Endothelial cell of umbilical vein (primary cell): Measurements from ENCODE around the gene DPY19L3. TPM values are rescaled to one million over a fixed set of nuclear protein-coding genes. Genes with fewer than 3 reads are reported as not detected.

Source experiments
- BruUV-seq: library from RNA; stranded (reverse); fragments of 400-500 nt; replicated peaks from 2 replicates; lab custom pipeline; 2021; lab: Mats Ljungman, UMichigan
- CTCF ChIA-PET: fragments of 300-600, 350-600 bp; sonication (Branson Sonifier 250); formaldehyde crosslinking; loops from one replicate; lab custom pipeline; 2021; ENCODE audit warnings: antibody characterized with exemption, inconsistent platforms; lab: Charles Lee
- POLR2A ChIA-PET: fragments of 300-600, 350-600 bp; sonication (Branson Sonifier 250); formaldehyde crosslinking; loops from one replicate; lab custom pipeline; 2021; ENCODE audit warnings: antibody characterized with exemption, inconsistent platforms; lab: Charles Lee
- DNase-seq: peaks from one replicate; pipeline ENCODE4 v3.0.0-alpha.2; 2011; ENCODE audit warnings: low read depth, low spot score
- FAIRE-seq: peaks from 2 replicates; lab custom pipeline; 2011; peaks lifted over from hg19 to GRCh38; lab: Jason Lieb, UNC
- H2AFZ ChIP-seq: 2 replicates; pipeline ENCODE4 v1.6.0; 2012; ENCODE audit warnings: low read depth, low read length, control low read depth, inconsistent platforms
- H3K27ac ChIP-seq: 2 replicates; pipeline ENCODE4 v1.5.1; 2011; ENCODE audit warnings: low read depth, mild to moderate bottlenecking, control low read depth, low read length, moderate library complexity; ENCODE audit not compliant: insufficient read depth
- H3K27me3 ChIP-seq, 2 experiments: 2 replicates each; pipeline versions ENCODE4 v1.6.0 to v1.6.1; 2011; ENCODE audit warnings: low read length in 2 of 2, mixed read lengths in 1 of 2; ENCODE audit not compliant: control insufficient read depth in 2 of 2, insufficient read depth in 2 of 2
- H3K36me3 ChIP-seq, 2 experiments: 2 replicates in 1 of 2; 3 replicates in 1 of 2; pipeline ENCODE4 v1.5.1; 2011; ENCODE audit warnings: low read length in 2 of 2, mild to moderate bottlenecking in 1 of 2, moderate library complexity in 1 of 2; ENCODE audit not compliant: control insufficient read depth in 2 of 2, insufficient read depth in 2 of 2; ENCODE audit errors: extremely low read depth in 1 of 2
- H3K4me1 ChIP-seq: 3 replicates; pipeline ENCODE4 v1.5.1; 2011; ENCODE audit warnings: mild to moderate bottlenecking, low read length; ENCODE audit not compliant: control insufficient read depth, insufficient read depth; ENCODE audit errors: extremely low read depth
- H3K4me2 ChIP-seq: 2 replicates; pipeline ENCODE4 v1.6.1; 2011; ENCODE audit warnings: low read length, control low read depth, mixed read lengths; ENCODE audit not compliant: insufficient read depth
- H3K4me3 ChIP-seq, 3 experiments: fragments of 200-600 bp in 1 of 3; sonication (generic), shearing (Covaris generic) in 1 of 3; replicated peaks in 1 of 3; 2 replicates each; pipeline ENCODE4 v1.5.1; 2011 to 2016; ENCODE audit warnings: control low read depth in 3 of 3, low read length in 3 of 3, mild to moderate bottlenecking in 2 of 3, inconsistent platforms in 1 of 3, low read depth in 1 of 3, moderate library complexity in 1 of 3; ENCODE audit not compliant: insufficient read depth in 1 of 3
- H3K79me2 ChIP-seq: 2 replicates; pipeline ENCODE4 v1.6.0; 2012; ENCODE audit warnings: low read length, inconsistent platforms; ENCODE audit not compliant: control insufficient read depth, insufficient read depth
- H3K9ac ChIP-seq: replicated peaks from 2 replicates; pipeline ENCODE3; 2011; ENCODE audit warnings: low read length, control low read depth; ENCODE audit not compliant: insufficient read depth; ENCODE audit errors: extremely low read depth
- H3K9me1 ChIP-seq: replicated peaks from 3 replicates; pipeline ENCODE4 v1.6.0; 2011; ENCODE audit warnings: mild to moderate bottlenecking, low read length; ENCODE audit not compliant: control insufficient read depth, insufficient read depth; ENCODE audit errors: extremely low read depth
- H3K9me3 ChIP-seq: replicated peaks from 2 replicates; pipeline ENCODE4 v1.5.1; 2012; ENCODE audit warnings: low read length, inconsistent platforms; ENCODE audit not compliant: control insufficient read depth, insufficient read depth
- H4K20me1 ChIP-seq: replicated peaks from 2 replicates; pipeline ENCODE3; 2011; ENCODE audit warnings: mild to moderate bottlenecking, low read length; ENCODE audit not compliant: control insufficient read depth, insufficient read depth; ENCODE audit errors: extremely low read depth
- FOS ChIP-seq: IDR thresholded peaks from 2 replicates; pipeline ENCODE4 v1.6.1; 2011; ENCODE audit warnings: mild to moderate bottlenecking, low read length, moderate library complexity, borderline replicate concordance; ENCODE audit not compliant: insufficient read depth
- GATA2 ChIP-seq: IDR thresholded peaks from 2 replicates; pipeline ENCODE4 v1.7.0; 2011; ENCODE audit warnings: low read depth, mild to moderate bottlenecking, moderate library complexity, mixed read lengths, low read length; ENCODE audit not compliant: insufficient read length, insufficient read depth
- JUN ChIP-seq: IDR thresholded peaks from 2 replicates; pipeline ENCODE4 v1.6.1; 2011; ENCODE audit warnings: borderline replicate concordance, low read depth; ENCODE audit not compliant: insufficient read length, insufficient read depth
- MAX ChIP-seq: IDR thresholded peaks from 2 replicates; pipeline ENCODE4 v1.6.1; 2011; ENCODE audit not compliant: insufficient read depth, insufficient read length
- POLR2A ChIP-seq: IDR thresholded peaks from 2 replicates; pipeline ENCODE4 v1.6.1; 2012; ENCODE audit warnings: low read depth, mild to moderate bottlenecking, control low read depth, low read length
- dilution Hi-C: fragments of 300-500 bp; cut with MboI; formaldehyde crosslinking; loops from one replicate; pipeline ENCODE4 v1.15.0; 2019; ENCODE audit warnings: low sequenced_read_pairs; ENCODE audit not compliant: extremely low pct_ligation_motif_present
- intact Hi-C: fragments of 100-400 bp; cut with micrococcal nuclease; formaldehyde crosslinking; loops from one replicate; pipeline ENCODE4 v1.10.0; 2022
- polyA plus RNA-seq, 4 experiments: library from polyadenylated mRNA; depleted of rRNA in 3 of 4; stranded (reverse) in 3 of 4; unstranded in 1 of 4; fragments of >200 nt; gene quantifications; 2 replicates each; pipeline versions ENCODE4 v1.2.1 to v1.2.3, GENCODE V29; 2011 to 2012; ENCODE audit warnings: missing spikeins in 1 of 4
- total RNA-seq: library from RNA; stranded (reverse); gene quantifications from 2 replicates; pipeline ENCODE4 v1.2.3, GENCODE V29; 2021
- TF ChIP-seq, protein P1 (sequence below), 2 donors: IDR thresholded peaks; 1 replicate in 1 of 2; 2 replicates in 1 of 2; pipeline ENCODE4 v1.5.1; 2011; ENCODE audit warnings: low read length in 2 of 2, mild to moderate bottlenecking in 2 of 2, moderate library complexity in 2 of 2, control low read depth in 1 of 2, inconsistent platforms in 1 of 2, low read depth in 1 of 2; ENCODE audit not compliant: insufficient read depth in 1 of 2; ENCODE audit errors: extremely low read depth in 1 of 2

Gene DPY19L3
- total and polyA plus RNA-seq, 2 donors (not counting 3 experiments of a cell fraction or from before 2014, with no cell fraction given), result 36.1 to 39.5 TPM

DNA sequence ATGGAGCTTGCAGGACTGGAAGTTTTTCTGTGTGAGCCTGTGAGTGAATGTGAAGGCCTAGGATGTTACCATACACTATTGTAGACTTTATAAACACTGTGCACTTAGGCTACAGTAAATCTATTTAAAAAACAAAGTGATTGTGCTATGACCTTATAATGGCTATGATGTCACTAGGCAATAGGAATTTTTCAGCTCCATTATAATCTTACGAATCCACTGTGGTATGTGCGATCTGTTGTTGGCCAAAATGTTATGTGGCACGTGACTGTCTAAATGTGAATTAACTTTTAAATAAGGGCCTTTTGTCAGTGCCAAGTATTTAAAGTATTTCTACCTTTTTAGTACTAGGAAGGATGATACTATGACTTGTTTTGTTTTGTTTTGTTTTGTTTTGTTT, 54.9 kb downstream of the DPY19L3 start:
- TF ChIP-seq, protein P1, sequence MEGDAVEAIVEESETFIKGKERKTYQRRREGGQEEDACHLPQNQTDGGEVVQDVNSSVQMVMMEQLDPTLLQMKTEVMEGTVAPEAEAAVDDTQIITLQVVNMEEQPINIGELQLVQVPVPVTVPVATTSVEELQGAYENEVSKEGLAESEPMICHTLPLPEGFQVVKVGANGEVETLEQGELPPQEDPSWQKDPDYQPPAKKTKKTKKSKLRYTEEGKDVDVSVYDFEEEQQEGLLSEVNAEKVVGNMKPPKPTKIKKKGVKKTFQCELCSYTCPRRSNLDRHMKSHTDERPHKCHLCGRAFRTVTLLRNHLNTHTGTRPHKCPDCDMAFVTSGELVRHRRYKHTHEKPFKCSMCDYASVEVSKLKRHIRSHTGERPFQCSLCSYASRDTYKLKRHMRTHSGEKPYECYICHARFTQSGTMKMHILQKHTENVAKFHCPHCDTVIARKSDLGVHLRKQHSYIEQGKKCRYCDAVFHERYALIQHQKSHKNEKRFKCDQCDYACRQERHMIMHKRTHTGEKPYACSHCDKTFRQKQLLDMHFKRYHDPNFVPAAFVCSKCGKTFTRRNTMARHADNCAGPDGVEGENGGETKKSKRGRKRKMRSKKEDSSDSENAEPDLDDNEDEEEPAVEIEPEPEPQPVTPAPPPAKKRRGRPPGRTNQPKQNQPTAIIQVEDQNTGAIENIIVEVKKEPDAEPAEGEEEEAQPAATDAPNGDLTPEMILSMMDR (IDR thresholded peaks at IDR 0.05; ENCODE audit: extremely low read depth in 1 of 2, insufficient read depth in 1 of 2, low read depth in 1 of 2, low read length in 2 of 2), result no peak
- no peak for TF ChIP-seq FOS
- no peak for TF ChIP-seq POLR2A
- no peak for TF ChIP-seq MAX
- TF ChIP-seq JUN, result no peak
- no peak for TF ChIP-seq GATA2
- no TSS peak for BruUV-seq
- POLR2A ChIA-PET, result no interaction called here
- intact Hi-C loops (loop anchor here (10.0 kb wide), 1 partner anchor 114 kb away; no protein-coding TSS in a partner anchor), dilution Hi-C loops (no loop called here)
- H3K4me3 ChIP-seq, result no peak overlapping the region
- no peak overlapping the region for H2AFZ ChIP-seq
- no peaks in the 10 kb centered on the region for H3K9me3 ChIP-seq
- H3K36me3 ChIP-seq, result no peaks in the 10 kb centered on the region
- no peaks in the 10 kb centered on the region for H3K27me3 ChIP-seq
- H3K4me2 ChIP-seq, result no peak overlapping the region
- H4K20me1 ChIP-seq, result no peaks in the 10 kb centered on the region
- DNase-seq (no peak), FAIRE-seq (no peak)
- no peak overlapping the region for H3K27ac ChIP-seq
- H3K4me1 ChIP-seq, result peaks cover 5% of the 10 kb centered on the region
- CTCF ChIA-PET, result no interaction called here
- H3K9ac ChIP-seq, result no peak overlapping the region
- H3K9me1 ChIP-seq, result no peaks in the 10 kb centered on the region
- no peaks in the 10 kb centered on the region for H3K79me2 ChIP-seq
